ENCODE measurements around the gene NR1D1. TPM values are rescaled to one million over a fixed set of nuclear protein-coding genes. Genes with fewer than 3 reads are reported as not detected.

Gene NR1D1
- total and polyA plus RNA-seq, 2 of the 8 experiments (the other 6 are each of a cell fraction or from before 2014, with no cell fraction given): 1.5 to 4.6 TPM

DNA sequence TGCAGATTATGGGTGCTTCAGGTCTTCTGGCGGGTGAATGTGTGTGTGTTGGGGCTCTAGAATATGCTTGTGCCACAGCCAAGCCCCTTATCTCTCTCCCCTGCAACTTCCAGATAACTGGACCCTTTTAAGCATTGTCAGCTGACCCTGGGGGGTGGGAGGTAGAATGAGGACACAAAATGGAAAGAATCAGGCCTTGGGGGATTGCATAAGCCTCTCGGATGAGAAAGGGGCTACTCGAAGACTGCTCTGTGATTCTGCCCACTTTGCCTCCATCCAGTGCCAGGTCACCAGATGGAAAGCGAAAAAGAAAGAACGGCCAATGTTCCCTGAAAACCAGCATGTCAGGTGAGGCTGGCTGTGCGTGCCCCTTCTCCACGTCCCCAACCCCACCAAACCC lies 23.8 kb downstream of the NR1D1 start:
- Histone ChIP-seq H3K4me2 (ENCODE audit: insufficient read depth in 1 of 2, low read depth in 2 of 2, low read length in 2 of 2) (no peak overlapping the region), H2BK20ac (ENCODE audit: low read length) (no peak overlapping the region), H2AFZ (ENCODE audit: low read length) (no peak overlapping the region), H3K9ac (replicated peaks in 1 of 4; ENCODE audit: extremely low read depth in 1 of 4, low read depth in 3 of 4, low read length in 3 of 4) (no peak overlapping the region), H4K20me1 (replicated peaks in 1 of 2; ENCODE audit: control insufficient read depth in 1 of 2, insufficient read depth in 2 of 2, low read length in 2 of 2) (no peaks in the 10 kb centered on the region), H3K23me2 (ENCODE audit: low read depth, low read length) (no peaks in the 10 kb centered on the region; the same call in 1 of the 2 replicates), H3K4ac (replicated peaks; ENCODE audit: insufficient read length, low read depth, low read length) (no peak overlapping the region), H3K18ac (ENCODE audit: extremely low read depth, low read length) (no peak overlapping the region), H3K27me3 (replicated peaks in 1 of 4; ENCODE audit: control insufficient read depth in 3 of 4, extremely low read depth in 1 of 4, insufficient read depth in 3 of 4, low read length in 3 of 4) (no peaks in the 10 kb centered on the region), H3K9me3 (ENCODE audit: insufficient read depth in 2 of 2, low read depth in 1 of 2, low read length in 1 of 2) (no peaks in the 10 kb centered on the region), H3K14ac (ENCODE audit: insufficient read length) (no peak overlapping the region), H4K5ac (ENCODE audit: insufficient read length, low read depth, low read length) (no peak overlapping the region), H3K27ac (ENCODE audit: low read depth, low read length) (no peak overlapping the region), H3K56ac (replicated peaks; ENCODE audit: insufficient read length, low read depth, low read length) (no peak overlapping the region), H2BK15ac (ENCODE audit: low read length) (no peak overlapping the region), H3K79me1 (ENCODE audit: low read depth, low read length) (no peaks in the 10 kb centered on the region), H3K4me1 (replicated peaks in 1 of 4; ENCODE audit: control insufficient read depth in 3 of 4, insufficient read depth in 4 of 4, low read length in 3 of 4) (peaks cover 8 to 20% (median 18%) of the 10 kb centered on the region in 4 experiments), H3K36me3 (ENCODE audit: control insufficient read depth in 2 of 4, insufficient read depth in 4 of 4, low read length in 3 of 4) (no peaks in the 10 kb centered on the region), H2BK12ac (ENCODE audit: low read depth, low read length) (no peak overlapping the region), H4K91ac (replicated peaks; ENCODE audit: insufficient read length, low read length) (no peak overlapping the region), H4K8ac (ENCODE audit: extremely low read depth, insufficient read depth, low read length) (no peak overlapping the region), H3K79me2 (ENCODE audit: control insufficient read depth in 1 of 2, insufficient read depth in 2 of 2, low read length in 2 of 2) (no peaks in the 10 kb centered on the region), H2BK5ac (ENCODE audit: low read depth, low read length) (no peak overlapping the region), H2BK120ac (replicated peaks; ENCODE audit: low read depth, low read length) (no peak overlapping the region), H3K4me3 (ENCODE audit: extremely low read depth in 1 of 4, insufficient read depth in 2 of 4, low read depth in 3 of 4, low read length in 4 of 4) (no peak overlapping the region), H2AK5ac (ENCODE audit: low read depth, low read length) (no peak overlapping the region), H3K23ac (ENCODE audit: insufficient read length) (no peak overlapping the region)
- WGBS, 2 experiments (ENCODE audit: extremely low coverage in 1 of 2, insufficient coverage in 1 of 2, insufficient read length in 1 of 2, insufficient replicate concordance in 2 of 2, low coverage in 1 of 2, low lambda C conversion rate in 2 of 2, missing lambda C conversion rate in 1 of 2): 89% methylated on average over 7 of the region's 7 CpGs; no CpG with 5 or more reads in 1 of the 2 experiments
- no peak for DNase-seq (ENCODE audit: low read depth in 1 of 2, low spot score in 2 of 2)
- POLR2A ChIA-PET (ENCODE audit: partially characterized antibody): interaction anchor here (0.9 to 6.7 kb wide), 9 partner anchors 9 to 76 kb away, joined by 3 to 64 read pairs (median 6); partner anchors contain the start of genes CSF3, MED24 and THRA
- no peak for FAIRE-seq
- CTCF ChIA-PET (ENCODE audit: partially characterized antibody): interaction anchor here (1.0 to 38.4 kb wide), 17 partner anchors 8 to 180 kb away, joined by 3 to 876 read pairs (median 22); partner anchors contain the start of genes CSF3, MED24, NR1D1 and THRA
- TF ChIP-seq CBX8 (IDR thresholded peaks at IDR 0.05; ENCODE audit: borderline replicate concordance, low read depth, low read length) (no peak), TEAD4 (IDR thresholded peaks at IDR 0.05; ENCODE audit: low read depth, low read length) (no peak), CEBPB (IDR thresholded peaks at IDR 0.05; ENCODE audit: low read depth, low read length) (no peak), FOSL1 (IDR thresholded peaks at IDR 0.05; ENCODE audit: insufficient read depth, low read depth, low read length) (no peak), RNF2 (IDR thresholded peaks at IDR 0.05; ENCODE audit: borderline replicate concordance, low read depth, low read length, missing control alignments, poor library complexity, severe bottlenecking) (no peak), TCF12 (IDR thresholded peaks at IDR 0.05; ENCODE audit: low read depth, low read length) (no peak), KDM4A (IDR thresholded peaks at IDR 0.05; ENCODE audit: low read depth, low read length, severe bottlenecking) (no peak), TBP (IDR thresholded peaks at IDR 0.05; ENCODE audit: low read depth, low read length) (no peak), BRCA1 (IDR thresholded peaks at IDR 0.05; ENCODE audit: low read depth, low read length) (no peak), MAX (IDR thresholded peaks at IDR 0.05) (no peak)
- TF ChIP-seq, protein P1, sequence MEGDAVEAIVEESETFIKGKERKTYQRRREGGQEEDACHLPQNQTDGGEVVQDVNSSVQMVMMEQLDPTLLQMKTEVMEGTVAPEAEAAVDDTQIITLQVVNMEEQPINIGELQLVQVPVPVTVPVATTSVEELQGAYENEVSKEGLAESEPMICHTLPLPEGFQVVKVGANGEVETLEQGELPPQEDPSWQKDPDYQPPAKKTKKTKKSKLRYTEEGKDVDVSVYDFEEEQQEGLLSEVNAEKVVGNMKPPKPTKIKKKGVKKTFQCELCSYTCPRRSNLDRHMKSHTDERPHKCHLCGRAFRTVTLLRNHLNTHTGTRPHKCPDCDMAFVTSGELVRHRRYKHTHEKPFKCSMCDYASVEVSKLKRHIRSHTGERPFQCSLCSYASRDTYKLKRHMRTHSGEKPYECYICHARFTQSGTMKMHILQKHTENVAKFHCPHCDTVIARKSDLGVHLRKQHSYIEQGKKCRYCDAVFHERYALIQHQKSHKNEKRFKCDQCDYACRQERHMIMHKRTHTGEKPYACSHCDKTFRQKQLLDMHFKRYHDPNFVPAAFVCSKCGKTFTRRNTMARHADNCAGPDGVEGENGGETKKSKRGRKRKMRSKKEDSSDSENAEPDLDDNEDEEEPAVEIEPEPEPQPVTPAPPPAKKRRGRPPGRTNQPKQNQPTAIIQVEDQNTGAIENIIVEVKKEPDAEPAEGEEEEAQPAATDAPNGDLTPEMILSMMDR (IDR thresholded peaks at IDR 0.05; ENCODE audit: control extremely low read depth in 1 of 3, insufficient read depth in 1 of 3, low read depth in 1 of 3, low read length in 3 of 3): no peak

Measured in H1 (cell line).